Activated T-helper 1 cell treated with Interleukin-2 at 50 U/mL for 16 hours (primary cell): ENCODE results near the gene KRT16.
"Not testable (repeated sequence)": the region's sequence is repeated elsewhere in the genome, so short reads cannot be mapped to it uniquely, and the experiment has no call there.

Source experiments
- DNase-seq: peaks from one replicate; pipeline ENCODE4 v3.0.0-alpha.2; 2020; ENCODE audit warnings: low read depth

Gene KRT16

GRCh38 chr17:41647940-41648410 is 35.4 kb upstream of the KRT16 start:
- peak; percentile 79 for DNase-seq

DNA sequence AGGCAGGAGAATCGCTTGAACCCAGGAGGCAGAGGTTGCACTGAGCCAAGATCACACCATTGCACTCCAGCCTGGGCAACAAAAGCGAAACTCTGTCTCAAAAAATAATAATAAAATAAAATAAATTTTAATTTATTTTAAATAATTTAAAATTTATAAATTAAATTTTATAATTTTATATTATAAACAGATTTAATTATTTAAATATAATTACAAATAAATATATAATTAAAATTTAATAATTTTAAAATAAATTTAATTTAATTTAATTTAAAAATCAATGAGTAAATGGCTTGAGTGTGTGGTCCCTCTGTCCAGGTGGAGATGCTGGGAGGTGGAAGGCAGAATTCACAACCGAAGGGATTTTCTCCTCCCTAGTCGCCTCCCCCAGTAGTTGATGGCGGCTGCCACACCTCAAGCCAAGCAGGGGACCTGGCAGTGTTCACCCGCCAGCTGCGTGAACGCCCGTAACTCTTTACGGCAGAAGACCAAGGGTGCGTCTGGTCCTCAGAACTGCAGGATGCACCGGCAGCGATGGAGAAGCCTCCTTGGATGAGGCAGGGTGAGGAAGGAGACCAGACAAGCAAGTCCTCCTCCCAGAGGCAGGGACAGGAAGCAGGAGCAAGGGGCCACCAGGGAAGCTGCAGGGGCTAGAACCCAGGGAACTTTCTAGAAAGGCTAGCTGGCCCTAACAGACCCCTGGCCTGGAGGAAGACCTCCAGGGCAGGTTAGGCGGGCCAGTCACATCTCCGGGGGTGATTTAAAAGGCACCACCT is 34.7 kb upstream of the KRT16 start:
- DNase-seq: no peak

GRCh38 chr17:41642252-41643156 is 29.9 kb upstream of the KRT16 start:
- DNase-seq: no peak

- not testable (repeated sequence) for DNase-seq
Measured at GRCh38 chr17:41640596-41640995, 28.0 kb upstream of the KRT16 start.

DNA sequence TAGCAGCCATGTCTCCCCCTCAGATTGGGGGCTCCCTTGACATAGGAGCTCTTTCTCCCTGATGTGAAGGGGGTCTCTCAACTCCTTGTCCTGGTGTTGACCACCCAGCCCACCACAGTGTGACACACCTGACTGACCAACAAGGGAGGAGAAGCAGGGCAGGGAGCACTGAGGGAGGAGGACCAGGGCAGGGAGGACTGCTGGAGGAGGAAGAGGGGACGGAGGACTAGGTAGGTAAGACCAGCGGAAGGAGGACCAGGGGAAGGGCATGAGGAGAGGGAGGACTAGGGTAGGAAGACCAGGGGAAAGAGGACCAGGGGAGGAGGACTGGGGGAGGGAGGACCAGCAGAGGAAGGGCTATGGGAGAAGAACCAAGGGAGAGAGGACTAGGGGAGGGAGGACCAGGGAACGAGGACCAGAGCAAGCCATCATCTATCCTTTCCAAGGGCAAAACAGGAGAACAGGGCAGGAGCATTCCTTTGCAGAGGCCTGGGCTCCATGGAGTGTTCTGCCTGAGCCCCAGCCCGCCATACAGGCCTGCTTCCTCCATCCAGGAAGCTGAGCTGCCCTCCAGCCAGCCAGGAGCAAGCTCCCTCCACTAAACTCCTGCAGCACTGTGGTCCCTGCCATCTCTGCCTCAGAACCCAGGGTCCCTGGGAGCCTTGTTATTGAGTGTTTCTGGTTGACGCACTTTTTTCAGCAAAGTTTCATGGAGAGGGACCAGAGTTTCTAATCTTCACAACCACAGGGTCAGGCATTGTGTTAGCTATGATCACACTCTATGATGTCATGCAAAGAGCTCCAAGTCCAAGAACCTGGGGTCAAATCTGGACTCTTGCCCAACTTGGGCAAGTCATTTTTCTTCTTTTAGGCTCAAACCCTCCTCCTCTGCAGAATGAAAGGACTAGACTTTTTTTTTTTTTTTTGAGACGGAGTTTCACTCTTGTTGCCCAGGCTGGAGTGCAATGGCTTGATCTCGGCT is 27.2 kb upstream of the KRT16 start:
- no peak for DNase-seq

DNA sequence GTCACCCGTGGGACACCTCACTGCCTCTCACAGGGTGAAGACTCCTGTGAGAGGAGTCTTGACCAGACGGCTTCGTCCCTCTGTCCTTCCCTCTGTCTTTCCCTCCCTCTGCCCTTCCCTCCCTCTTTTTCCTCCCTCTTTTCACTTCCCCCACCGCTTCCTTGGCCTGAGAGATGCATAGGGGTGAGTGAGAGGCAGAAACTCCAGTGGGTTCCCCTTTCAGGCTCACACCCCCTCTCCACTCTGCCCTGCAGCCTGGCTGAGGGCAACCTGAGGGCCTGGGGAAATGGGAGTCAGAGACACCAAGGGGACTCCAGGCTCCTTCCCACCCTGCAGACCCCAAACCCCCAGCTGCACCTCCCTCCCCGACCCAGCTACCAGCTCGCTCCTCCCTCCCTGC is 26.4 kb upstream of the KRT16 start:
- DNase-seq: no peak

DNA sequence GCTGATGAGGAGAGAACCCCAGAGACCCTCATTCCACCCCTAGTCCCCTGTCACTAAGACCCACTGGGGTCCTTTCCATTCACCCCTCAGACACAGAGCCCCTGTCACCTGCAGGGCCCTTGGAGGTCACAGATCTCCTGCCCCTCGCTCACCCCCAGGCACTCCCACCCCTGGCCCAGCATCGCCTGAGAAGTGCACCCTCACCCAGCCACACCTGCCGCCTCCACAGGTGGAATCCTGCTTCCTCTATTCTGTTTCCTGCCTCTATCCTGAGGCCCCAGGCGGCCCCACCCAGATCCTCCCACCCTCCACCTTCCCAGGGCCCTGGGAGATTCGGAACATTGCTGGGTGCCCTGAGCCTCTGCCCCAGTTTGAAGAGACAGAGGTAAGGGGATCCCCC is 25.6 kb upstream of the KRT16 start:
- no peak for DNase-seq

DNA sequence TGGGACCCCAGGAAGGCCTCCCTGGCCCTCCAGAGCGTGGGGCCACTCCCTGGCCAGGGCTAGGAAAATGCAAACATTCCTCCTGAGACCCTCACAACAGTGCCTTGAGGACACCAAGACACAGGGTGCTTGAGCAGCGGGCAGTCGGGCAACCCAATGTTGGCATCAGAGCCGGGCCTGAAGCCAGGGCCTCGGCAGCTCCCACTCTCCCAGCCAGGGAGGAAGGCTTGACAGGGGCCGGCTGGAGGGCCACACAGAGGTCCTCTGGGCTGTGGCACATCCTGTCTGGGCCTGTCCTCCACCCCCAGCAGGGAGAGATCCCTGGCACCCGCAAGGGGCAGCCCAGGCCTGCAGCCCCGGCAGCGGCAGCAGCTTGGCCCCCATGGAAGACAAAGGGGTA is 24.1 kb upstream of the KRT16 start:
- no peak for DNase-seq

DNA sequence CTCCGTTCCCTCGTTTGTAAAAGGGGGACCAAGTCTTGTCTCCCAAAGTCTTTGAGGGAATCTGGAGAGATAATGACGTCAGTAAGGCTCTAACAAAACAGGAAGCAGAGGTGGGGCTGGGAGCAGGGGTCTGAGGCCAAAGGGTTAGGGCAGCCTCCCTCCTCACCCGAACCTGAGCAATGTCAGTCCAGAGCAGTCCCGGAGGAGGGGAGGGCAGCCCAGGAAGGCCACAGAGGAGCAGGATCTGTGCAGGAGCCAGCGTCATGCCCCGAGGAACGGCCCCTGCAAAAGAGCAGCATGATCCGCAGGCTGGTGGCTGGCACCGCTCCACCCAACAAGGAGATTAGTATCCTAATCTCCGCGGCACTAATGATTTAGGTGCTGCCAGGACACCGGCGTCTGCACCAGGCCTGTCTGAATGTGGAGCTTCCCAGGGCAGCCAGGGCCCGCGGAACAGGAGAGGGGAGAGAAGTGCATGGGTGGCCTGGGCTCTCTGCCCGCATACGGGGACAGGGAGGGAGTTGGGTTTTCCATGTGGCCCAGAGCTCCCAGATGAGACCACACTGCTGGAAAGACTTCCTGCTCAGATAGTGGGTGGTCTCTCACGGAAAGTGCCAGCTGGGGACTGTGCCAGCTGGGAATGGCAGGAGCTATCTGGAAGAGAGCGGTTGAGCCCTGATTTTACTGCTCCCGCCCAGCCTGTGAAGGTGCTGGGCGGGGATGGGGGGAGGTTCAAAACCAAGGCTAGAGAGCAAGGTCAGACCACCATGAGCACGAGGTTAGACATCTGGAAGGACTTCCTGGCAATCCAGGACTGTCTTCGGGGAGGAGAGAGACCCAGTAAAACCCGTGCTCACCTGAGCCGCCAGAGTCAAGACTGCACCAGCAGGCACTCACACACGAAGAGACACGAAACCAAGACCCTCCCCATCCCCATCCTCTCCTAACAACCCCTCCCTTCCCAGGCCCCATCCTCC is 22.8 kb upstream of the KRT16 start:
- no peak for DNase-seq

DNA sequence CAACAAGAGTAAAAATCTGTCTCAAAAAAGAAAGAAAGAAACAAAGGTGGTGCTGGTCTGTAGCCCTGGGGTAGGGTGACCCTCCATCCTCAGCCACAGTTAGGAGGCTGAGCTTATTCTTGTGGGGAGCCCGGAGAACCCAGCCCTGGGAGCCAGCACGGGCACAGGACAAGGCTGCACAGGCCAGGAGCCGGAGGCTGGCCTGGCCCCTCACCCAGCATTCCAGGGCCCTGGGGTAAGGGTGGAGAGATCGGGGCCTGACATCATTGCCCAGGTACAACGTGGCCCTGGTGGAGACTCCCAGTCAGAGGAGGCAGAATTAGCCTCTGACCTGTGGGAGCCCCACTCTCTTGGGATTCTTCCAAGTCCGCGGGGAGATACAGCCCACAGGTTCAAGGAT is 22.1 kb upstream of the KRT16 start:
- DNase-seq: no peak

GRCh38 chr17:41633556-41634199 is 21.1 kb upstream of the KRT16 start:
- DNase-seq: no peak

DNA sequence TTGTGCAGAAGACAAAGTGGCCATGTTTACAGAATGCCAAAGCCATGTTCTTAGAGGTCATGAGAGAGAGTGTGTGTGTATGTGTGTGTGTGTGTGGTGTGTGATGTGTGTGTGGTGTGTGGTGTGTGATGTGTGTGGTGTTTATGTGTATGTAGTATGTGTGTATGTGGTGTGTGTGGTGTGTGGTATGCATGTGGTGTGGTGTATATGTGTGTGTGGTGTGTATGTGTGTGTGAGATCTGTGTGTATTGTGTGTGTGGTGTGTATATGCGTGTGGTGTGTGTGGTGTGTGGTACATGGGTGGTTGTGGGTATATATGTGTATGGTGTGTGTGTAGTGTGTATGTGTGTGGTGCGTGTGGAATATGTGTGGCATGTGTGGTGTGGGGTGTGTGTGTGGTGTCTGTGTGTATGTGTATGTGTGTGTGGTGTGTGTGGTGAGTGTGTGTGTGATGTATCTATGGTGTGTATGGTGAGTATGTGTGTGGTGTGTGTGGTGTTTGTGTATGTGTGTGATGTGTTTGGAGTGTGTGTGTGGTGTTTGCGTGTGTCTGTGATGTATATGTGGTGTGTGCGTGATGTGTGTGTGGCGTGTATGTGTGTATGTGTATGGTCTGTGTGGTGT is 20.0 kb upstream of the KRT16 start:
- no peak for DNase-seq

DNA sequence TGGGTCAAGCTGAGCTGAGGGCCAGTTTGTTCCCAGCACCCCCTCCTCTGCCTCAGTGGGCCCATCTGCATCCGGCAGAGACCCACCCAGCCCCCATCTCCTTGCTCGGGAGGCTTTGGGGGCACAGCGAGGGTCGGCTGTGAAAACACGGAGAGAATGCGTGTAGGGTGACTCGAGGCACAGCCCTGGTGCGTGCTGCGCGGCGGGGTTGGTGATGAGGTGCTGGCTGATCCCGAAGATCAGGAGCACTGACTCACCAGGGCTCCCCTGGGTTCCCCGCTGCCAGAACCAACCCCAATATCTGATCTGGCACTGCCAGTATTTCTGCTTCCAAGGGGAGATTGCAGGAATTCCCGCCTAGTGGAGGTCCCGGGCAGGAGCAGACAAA is 19.3 kb upstream of the KRT16 start:
- no peak for DNase-seq

- no peak for DNase-seq
Measured at GRCh38 chr17:41631025-41631897, 18.7 kb upstream of the KRT16 start.

- DNase-seq: no peak
Measured at GRCh38 chr17:41629826-41630670, 17.5 kb upstream of the KRT16 start.

- DNase-seq: no peak
Measured at GRCh38 chr17:41629316-41629715, 16.7 kb upstream of the KRT16 start.

- not testable (repeated sequence) for DNase-seq
Measured at GRCh38 chr17:41628621-41629255, 16.2 kb upstream of the KRT16 start.
